K562 (cell line): ENCODE results near the gene TTC32. TPM values are rescaled to one million over a fixed set of nuclear protein-coding genes. Genes with fewer than 3 reads are reported as not detected.

Experiments
- ATAC-seq: fragments of 200-7000 bp; cut with Tn5 transposase; 3 replicates; pipeline ENCODE4 v1.9.1; 2020; ENCODE audit warnings: moderate library complexity
- BruUV-seq: library from RNA; stranded (reverse); fragments of 400-500 nt; replicated peaks from 2 replicates; lab custom pipeline; 2021; lab: Mats Ljungman, UMichigan
- CTCF ChIA-PET: fragments of 300-600 bp; formaldehyde crosslinking; extraction: SDS; loops from one replicate; lab custom pipeline; 2021; ENCODE audit warnings: low intra/inter-chr PET ratio; lab: Yijun Ruan, JAX
- POLR2A ChIA-PET: fragments of 300-600, 350-650 bp; sonication (Branson Sonifier 250); formaldehyde crosslinking; extraction: SDS; loops from one replicate; lab custom pipeline; 2021; ENCODE audit warnings: antibody characterized with exemption, inconsistent platforms; lab: Yijun Ruan, JAX
- DNase-seq, 4 experiments: peaks; one replicate each; pipeline versions ENCODE4 v3.0.0 to v3.0.0-alpha.2; 2011 to 2018; ENCODE audit warnings: low spot score in 3 of 4, mixed read lengths in 3 of 4; ENCODE audit errors: extremely low read depth in 1 of 4
- FAIRE-seq: peaks from 2 replicates; lab custom pipeline; 2011; peaks lifted over from hg19 to GRCh38; lab: Jason Lieb, UNC
- H2AFZ ChIP-seq: 2 replicates; pipeline ENCODE4 v1.6.0; 2011; ENCODE audit warnings: low read depth, low read length, control low read depth, inconsistent platforms
- H3K27ac ChIP-seq: fragments of 200-600 bp; 3 replicates; pipeline ENCODE4 v1.8.0; 2011; ENCODE audit warnings: low read depth, mild to moderate bottlenecking, control low read depth, inconsistent platforms, low read length, moderate library complexity, mixed read lengths; ENCODE audit errors: extremely low read depth
- H3K27me3 ChIP-seq, 2 experiments: fragments of 300-600 bp in 1 of 2; 2 replicates in 1 of 2; 3 replicates in 1 of 2; pipeline versions ENCODE4 v1.6.0 to v1.8.0; 2011; ENCODE audit warnings: inconsistent platforms in 2 of 2, low read length in 2 of 2, mild to moderate bottlenecking in 1 of 2, mixed read lengths in 1 of 2, moderate library complexity in 1 of 2; ENCODE audit not compliant: control insufficient read depth in 2 of 2, insufficient read depth in 2 of 2
- H3K36me3 ChIP-seq: fragments of 300-600 bp; 3 replicates; pipeline ENCODE4 v1.8.0; 2011; ENCODE audit warnings: mild to moderate bottlenecking, low read length, inconsistent platforms; ENCODE audit not compliant: control insufficient read depth, insufficient read depth
- H3K4me1 ChIP-seq, 2 experiments: fragments of 200-600 bp in 1 of 2; replicated peaks in 1 of 2; 2 replicates in 1 of 2; 3 replicates in 1 of 2; pipeline versions ENCODE4 v1.5.1 to v1.8.0; 2011; ENCODE audit warnings: inconsistent platforms in 2 of 2, low read length in 2 of 2, mild to moderate bottlenecking in 1 of 2, mixed read lengths in 1 of 2, moderate library complexity in 1 of 2; ENCODE audit not compliant: control insufficient read depth in 2 of 2, insufficient read depth in 2 of 2
- H3K4me2 ChIP-seq: 2 replicates; pipeline ENCODE4 v1.6.1; 2011; ENCODE audit warnings: low read length, control low read depth, inconsistent platforms, mixed read lengths; ENCODE audit not compliant: insufficient read depth
- H3K4me3 ChIP-seq: fragments of 200-600 bp; sonication (generic), shearing (Covaris generic); 2 replicates; pipeline ENCODE4 v1.5.1; 2016; ENCODE audit warnings: control low read depth, inconsistent platforms
- H3K79me2 ChIP-seq: fragments of 200-600 bp; 3 replicates; pipeline ENCODE4 v1.8.0; 2011; ENCODE audit warnings: low read length, inconsistent platforms; ENCODE audit not compliant: control insufficient read depth, insufficient read depth
- H3K9ac ChIP-seq, 2 experiments: 2 replicates each; pipeline versions ENCODE4 v1.6.0 to v1.6.1; 2011; ENCODE audit warnings: low read depth in 2 of 2, low read length in 2 of 2, control low read depth in 1 of 2, inconsistent platforms in 1 of 2, mild to moderate bottlenecking in 1 of 2, mixed read lengths in 1 of 2; ENCODE audit not compliant: insufficient read depth in 1 of 2
- H3K9me1 ChIP-seq: one replicate; pipeline ENCODE4 v1.6.0; 2011; ENCODE audit warnings: inconsistent platforms, mild to moderate bottlenecking, low read length, moderate library complexity; ENCODE audit not compliant: control insufficient read depth, insufficient read depth
- H3K9me3 ChIP-seq: replicated peaks from 2 replicates; pipeline ENCODE4 v1.5.1; 2011; ENCODE audit warnings: low read depth, low read length, inconsistent platforms; ENCODE audit not compliant: control insufficient read depth, insufficient read depth
- H4K20me1 ChIP-seq: replicated peaks from 2 replicates; pipeline ENCODE4 v1.6.1; 2011; ENCODE audit warnings: low read length, inconsistent platforms, mixed read lengths; ENCODE audit not compliant: control insufficient read depth, insufficient read depth
- BCLAF1 ChIP-seq, 2 experiments: fragments of 450-650 bp in 1 of 2; IDR thresholded peaks; 2 replicates each; pipeline ENCODE4 v1.6.1; 2011 to 2017; ENCODE audit warnings: low read depth in 2 of 2, antibody characterized with exemption in 1 of 2, borderline replicate concordance in 1 of 2, low read length in 1 of 2, mild to moderate bottlenecking in 1 of 2, mixed read lengths in 1 of 2; ENCODE audit not compliant: control insufficient read depth in 1 of 2
- CEBPG ChIP-seq, 3 experiments: fragments of 200-800 bp in 1 of 3; sonication (Bioruptor generic) in 1 of 3; sonication (generic) in 1 of 3; formaldehyde crosslinking in 1 of 3; IDR thresholded peaks in 2 of 3; conservative IDR thresholded peaks in 1 of 3; 2 replicates each; pipeline versions ENCODE4 v1.6.1 to v1.8.0; 2016 to 2022; ENCODE audit warnings: missing compliant biosample characterization in 2 of 3, missing genetic modification characterization in 2 of 3, mild to moderate bottlenecking in 1 of 3, missing genetic modification reagents in 1 of 3
- MAZ ChIP-seq, 2 experiments: fragments of 450-650 bp in 1 of 2; sonication (generic) in 1 of 2; formaldehyde crosslinking; IDR thresholded peaks in 1 of 2; conservative IDR thresholded peaks in 1 of 2; 2 replicates each; pipeline versions ENCODE4 v1.4.0 to v1.5.0; 2020; ENCODE audit warnings: mild to moderate bottlenecking in 1 of 2, missing genetic modification reagents in 1 of 2
- XRCC3 ChIP-seq: fragments of 450-650 bp; IDR thresholded peaks from 2 replicates; pipeline ENCODE4 v1.6.1; 2017; ENCODE audit warnings: mild to moderate bottlenecking, moderate library complexity
- WGBS: fragments of 100-300 bp; shearing (Covaris generic); methylation state at CpG from one replicate; pipeline ENCODE4 v1.1.6; 2016; ENCODE audit warnings: low coverage, mixed read lengths; ENCODE audit not compliant: insufficient coverage; ENCODE audit errors: missing lambda C conversion rate; 5-methylcytosine and 5-hydroxymethylcytosine counted together
- in situ Hi-C: fragments of 300-500 bp; cut with MboI; formaldehyde crosslinking; loops from 4 replicates; pipeline ENCODE4 v1.15.0; 2018; ENCODE audit warnings: inconsistent platforms, mixed read lengths
- intact Hi-C: fragments of 100-400 bp; cut with micrococcal nuclease; formaldehyde crosslinking; loops from 2 replicates; pipeline ENCODE4 v1.14.2; 2022
- polyA plus RNA-seq, 8 experiments: library from polyadenylated mRNA; depleted of rRNA in 4 of 8; stranded (reverse) in 5 of 8; unstranded in 3 of 8; fragments of >200 nt; fragmentation: Nextera tagmentation in 2 of 8; fragmentation: Illumina TruSeq in 1 of 8; extraction: Ambion mirVana in 2 of 8; extraction: Trizol in 1 of 8; gene quantifications; 2 replicates each; pipeline versions ENCODE4 v1.2.1 to v1.2.3, GENCODE V29; 2011 to 2014; ENCODE audit warnings: inconsistent platforms in 1 of 8, missing spikeins in 1 of 8
- total RNA-seq, 7 experiments: library from RNA; depleted of rRNA in 6 of 7; stranded (reverse); fragments of >200 nt in 6 of 7; fragmentation: Illumina TruSeq in 2 of 7; extraction: Trizol in 2 of 7; gene quantifications; 2 replicates each; pipeline versions ENCODE4 v1.2.1 to v1.2.3, GENCODE V29; 2011 to 2021; ENCODE audit warnings: low replicate concordance in 1 of 7

The TTC32 gene
- total and polyA plus RNA-seq, 9 of the 15 experiments (the other 6 are each of a cell fraction or from before 2014, with no cell fraction given) = 27.6 to 71.4 (median 52.6) TPM

- TF ChIP-seq BCLAF1 (IDR thresholded peaks at IDR 0.05; ENCODE audit: borderline replicate concordance in 1 of 2, control insufficient read depth in 1 of 2, low read depth in 2 of 2, low read length in 1 of 2) = peak in 1 of 2 experiments; percentile 19; a peak in 1 of 4 replicates
- TF ChIP-seq, all 486 proteins: peak for 25
These were observed 1.5 kb downstream of the TTC32 start (continued) for GRCh38 chr2:19899985-19900930.

- CTCF ChIA-PET = no interaction called here
- Histone ChIP-seq H3K4me3 (peak overlapping the region; percentile 33), H3K27me3 (no peaks in the 10 kb centered on the region), H2AFZ (no peak overlapping the region), H3K9ac (peak overlapping the region; percentile 46 to 88), H3K36me3 (peaks cover 3% of the 10 kb centered on the region; the same call in 1 of the 3 replicates), H3K9me3 (no peaks in the 10 kb centered on the region), H4K20me1 (peaks cover 7% of the 10 kb centered on the region; the same call in 1 of the 2 replicates), H3K4me2 (peak overlapping the region; percentile 70), H3K4me1 (peaks cover 15 to 22% of the 10 kb centered on the region in 2 experiments; a peak in 4 of 5 replicates), H3K9me1 (no peaks in the 10 kb centered on the region), H3K27ac (peak overlapping the region; percentile 49), H3K79me2 (peaks cover 83% of the 10 kb centered on the region)
- DNase-seq (peak; percentile 7 to 36 (median 14)), ATAC-seq (peak; percentile 58), FAIRE-seq (peak; percentile 54)
- WGBS = 4% methylated on average over 7 of the region's 7 CpGs
- intact Hi-C loops = no loop called here
- in situ Hi-C loops = no loop called here
- POLR2A ChIA-PET = interaction anchor here (0.7 to 1.9 kb wide), 3 partner anchors 10 to 1422 kb away, joined by 3 to 9 read pairs (median 3); no protein-coding TSS in a partner anchor
- BruUV-seq = TSS peak; percentile 4
- TF ChIP-seq CEBPG (CRISPR knock-in tag; IDR thresholded peaks at IDR 0.05) (0 out of 2 replicates have a peak, but pooled peaks have one; percentile 11), CEBPG (tag; conservative IDR thresholded peaks at IDR 0.05 in 1 of 2, IDR thresholded peaks at IDR 0.05 in 1 of 2) (no peak), XRCC3 (no peak), MAZ (CRISPR knock-in tag; conservative IDR thresholded peaks at IDR 0.05 in 1 of 2, IDR thresholded peaks at IDR 0.05 in 1 of 2) (0 out of 4 replicates have a peak, but pooled peaks of 1 of the 2 experiments have one; percentile 33)
These were observed 3.0 kb downstream of the TTC32 start for GRCh38 chr2:19898592-19899329.
